GM18502 (cell line): ENCODE results near the gene STXBP2.

ENCODE experiments used
- ATAC-seq: cut with Tn5 transposase; IDR thresholded peaks from one replicate; pipeline ENCODE4 v1.9.1; 2021; ENCODE audit warnings: mild to moderate bottlenecking; ENCODE audit not compliant: unreplicated experiment, poor library complexity

The STXBP2 gene

GRCh38 chr19:7676854-7677253 lies 39.9 kb downstream of the STXBP2 start, which contains the start of gene MCEMP1:
Gene MCEMP1, plus strand, starts transcription at chr19:7677090. Its CDS starts 31 bp downstream, at chr19:7677121.
- ATAC-seq = no peak

- ATAC-seq = no peak
These were observed 40.9 kb downstream of the STXBP2 start for GRCh38 chr19:7677669-7678311.

- ATAC-seq = no peak
These were observed 42.3 kb downstream of the STXBP2 start for GRCh38 chr19:7678971-7679751.

GRCh38 chr19:7679771-7680605 lies 43.1 kb downstream of the STXBP2 start:
- ATAC-seq = no peak

GRCh38 chr19:7680606-7681339 lies 43.9 kb downstream of the STXBP2 start, which contains the start of gene TRAPPC5:
Gene TRAPPC5, plus strand, starts transcription at chr19:7680833. Its CDS starts 1,421 bp downstream, at chr19:7682254.
- no peak for ATAC-seq

GRCh38 chr19:7681340-7682174 lies 44.6 kb downstream of the STXBP2 start:
- ATAC-seq = no peak

GRCh38 chr19:7682175-7682855 lies 45.4 kb downstream of the STXBP2 start:
- ATAC-seq = no peak

- ATAC-seq = no peak
These were observed 48.9 kb downstream of the STXBP2 start for GRCh38 chr19:7685546-7686445.

GRCh38 chr19:7687177-7687576 lies 50.3 kb downstream of the STXBP2 start:
- ATAC-seq = no peak

- no peak for ATAC-seq
These were observed 52.3 kb downstream of the STXBP2 start for GRCh38 chr19:7689165-7689564.

GRCh38 chr19:7690779-7691258 lies 53.9 kb downstream of the STXBP2 start:
- no peak for ATAC-seq

- ATAC-seq = no peak
These were observed 54.6 kb downstream of the STXBP2 start for GRCh38 chr19:7691497-7691896.

- no peak for ATAC-seq
These were observed 55.6 kb downstream of the STXBP2 start for GRCh38 chr19:7692417-7693088.

- ATAC-seq = no peak
These were observed 57.6 kb downstream of the STXBP2 start for GRCh38 chr19:7694499-7694898.
